ENCODE results near the gene ZCCHC9. TPM values are rescaled to one million over a fixed set of nuclear protein-coding genes. Genes with fewer than 3 reads are reported as not detected.

The ZCCHC9 gene
- total RNA-seq, 4 donors from 2014 or later, result 24.5 to 32.6 (median 26.8) TPM

- no peaks in the 10 kb centered on the region for H3K36me3 ChIP-seq
- DNase-seq, result no peak
- H3K4me3 ChIP-seq, result no peak overlapping the region
- no peaks in the 10 kb centered on the region for H3K27me3 ChIP-seq
- H3K27ac ChIP-seq, result no peak overlapping the region
- H3K4me1 ChIP-seq, result peaks cover 0 to 20% (median 2%) of the 10 kb centered on the region in 4 donors
- TF ChIP-seq POLR2A (IDR thresholded peaks at IDR 0.05), result no peak
- TF ChIP-seq, protein P1, sequence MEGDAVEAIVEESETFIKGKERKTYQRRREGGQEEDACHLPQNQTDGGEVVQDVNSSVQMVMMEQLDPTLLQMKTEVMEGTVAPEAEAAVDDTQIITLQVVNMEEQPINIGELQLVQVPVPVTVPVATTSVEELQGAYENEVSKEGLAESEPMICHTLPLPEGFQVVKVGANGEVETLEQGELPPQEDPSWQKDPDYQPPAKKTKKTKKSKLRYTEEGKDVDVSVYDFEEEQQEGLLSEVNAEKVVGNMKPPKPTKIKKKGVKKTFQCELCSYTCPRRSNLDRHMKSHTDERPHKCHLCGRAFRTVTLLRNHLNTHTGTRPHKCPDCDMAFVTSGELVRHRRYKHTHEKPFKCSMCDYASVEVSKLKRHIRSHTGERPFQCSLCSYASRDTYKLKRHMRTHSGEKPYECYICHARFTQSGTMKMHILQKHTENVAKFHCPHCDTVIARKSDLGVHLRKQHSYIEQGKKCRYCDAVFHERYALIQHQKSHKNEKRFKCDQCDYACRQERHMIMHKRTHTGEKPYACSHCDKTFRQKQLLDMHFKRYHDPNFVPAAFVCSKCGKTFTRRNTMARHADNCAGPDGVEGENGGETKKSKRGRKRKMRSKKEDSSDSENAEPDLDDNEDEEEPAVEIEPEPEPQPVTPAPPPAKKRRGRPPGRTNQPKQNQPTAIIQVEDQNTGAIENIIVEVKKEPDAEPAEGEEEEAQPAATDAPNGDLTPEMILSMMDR (IDR thresholded peaks at IDR 0.05), result no peak
- H3K9me3 ChIP-seq, result peaks cover 0 to 4% (median under 1%) of the 10 kb centered on the region in 4 donors
These were observed 3.9 kb upstream of the ZCCHC9 start for GRCh38 chr5:81297531-81297930.

DNA sequence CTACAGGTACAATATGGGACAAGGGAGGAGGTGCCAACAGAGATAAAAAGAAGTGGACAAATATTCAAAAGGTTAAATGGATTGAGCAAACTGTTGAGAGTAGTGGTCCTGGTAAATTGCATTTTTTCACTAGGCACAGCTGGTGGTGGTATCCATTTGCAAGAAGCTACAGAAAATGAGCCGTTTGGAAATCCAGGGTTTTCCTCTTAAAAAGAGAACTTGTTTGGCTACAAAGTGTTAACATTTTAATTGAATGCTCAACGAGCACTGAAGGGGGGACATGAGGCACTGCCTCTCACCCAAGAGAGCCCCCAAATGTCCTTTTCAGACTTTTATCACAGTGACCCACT, 491 bp upstream of the ZCCHC9 start:
- H3K27me3 ChIP-seq, result no peaks in the 10 kb centered on the region
- H3K4me3 ChIP-seq, result peak overlapping the region; percentile 48 to 93 (median 77)
- DNase-seq, result no peak
- peaks cover 0 to 26% (median 2%) of the 10 kb centered on the region in 4 donors for H3K4me1 ChIP-seq
- no peak for TF ChIP-seq POLR2A (IDR thresholded peaks at IDR 0.05)
- TF ChIP-seq, protein P1 (IDR thresholded peaks at IDR 0.05), result no peak
- H3K36me3 ChIP-seq, result peaks cover 0 to 6% (median 0%) of the 10 kb centered on the region in 3 donors
- H3K27ac ChIP-seq, result peak overlapping the region; percentile 71 to 85 (median 82)
- H3K9me3 ChIP-seq, result no peaks in the 10 kb centered on the region

GRCh38 chr5:81302596-81302995, 1.2 kb downstream of the ZCCHC9 start:
- H3K4me1 ChIP-seq, result peaks cover 0 to 26% (median 2%) of the 10 kb centered on the region in 4 donors
- H3K9me3 ChIP-seq, result no peaks in the 10 kb centered on the region
- H3K4me3 ChIP-seq, result peak overlapping the region in 2 of 4 donors; percentile 77 to 93
- H3K27me3 ChIP-seq, result no peaks in the 10 kb centered on the region
- H3K27ac ChIP-seq, result no peak overlapping the region
- TF ChIP-seq, protein P1 (IDR thresholded peaks at IDR 0.05), result no peak
- no peak for TF ChIP-seq POLR2A (IDR thresholded peaks at IDR 0.05)
- H3K36me3 ChIP-seq, result peaks cover 0 to 6% (median 0%) of the 10 kb centered on the region in 3 donors
- DNase-seq, result no peak

DNA sequence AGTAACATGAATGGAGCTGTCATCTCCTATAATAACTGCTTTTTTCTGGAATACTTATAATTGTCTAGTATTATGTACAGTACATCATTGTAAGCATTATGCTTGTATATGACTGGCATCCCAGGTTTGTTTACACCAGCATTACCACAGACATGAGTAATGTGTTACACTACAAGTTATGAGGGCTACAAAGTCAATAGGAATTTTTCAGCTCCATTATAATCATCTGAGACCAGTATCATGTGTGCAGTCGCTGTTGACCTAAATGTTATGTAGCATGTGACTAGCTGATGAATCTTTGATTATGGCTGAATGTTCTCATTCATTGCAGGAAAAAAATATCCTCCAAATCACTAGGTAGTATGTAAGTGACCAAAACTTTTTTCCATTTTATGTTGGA, 2.2 kb downstream of the ZCCHC9 start:
- no peak for TF ChIP-seq POLR2A (IDR thresholded peaks at IDR 0.05)
- TF ChIP-seq, protein P1 (IDR thresholded peaks at IDR 0.05), result no peak
- Histone ChIP-seq H3K4me3 (no peak overlapping the region), H3K9me3 (no peaks in the 10 kb centered on the region), H3K36me3 (peaks cover 0 to 6% (median 0%) of the 10 kb centered on the region in 3 donors), H3K27ac (no peak overlapping the region), H3K27me3 (no peaks in the 10 kb centered on the region), H3K4me1 (peaks cover 0 to 26% (median 2%) of the 10 kb centered on the region in 4 donors)
- no peak for DNase-seq

GRCh38 chr5:81305785-81306184, 4.4 kb downstream of the ZCCHC9 start:
- H3K9me3 ChIP-seq, result no peaks in the 10 kb centered on the region
- H3K4me3 ChIP-seq, result no peak overlapping the region
- H3K27ac ChIP-seq, result no peak overlapping the region
- no peaks in the 10 kb centered on the region for H3K27me3 ChIP-seq
- DNase-seq, result no peak
- H3K36me3 ChIP-seq, result peaks cover 0 to 14% (median 0%) of the 10 kb centered on the region in 3 donors
- peaks cover 0 to 10% (median 0%) of the 10 kb centered on the region in 4 donors for H3K4me1 ChIP-seq
- TF ChIP-seq, protein P1 (IDR thresholded peaks at IDR 0.05), result no peak
- no peak for TF ChIP-seq POLR2A (IDR thresholded peaks at IDR 0.05)

- H3K4me1 ChIP-seq, result no peaks in the 10 kb centered on the region
- no peak for TF ChIP-seq POLR2A (IDR thresholded peaks at IDR 0.05)
- TF ChIP-seq, protein P1 (IDR thresholded peaks at IDR 0.05), result no peak
- H3K9me3 ChIP-seq, result no peaks in the 10 kb centered on the region
- no peaks in the 10 kb centered on the region for H3K27me3 ChIP-seq
- no peak overlapping the region for H3K4me3 ChIP-seq
- DNase-seq, result no peak
- no peak overlapping the region for H3K27ac ChIP-seq
- H3K36me3 ChIP-seq, result peaks cover 0 to 44% (median 0%) of the 10 kb centered on the region in 3 donors
These were observed 7.4 kb downstream of the ZCCHC9 start for GRCh38 chr5:81308836-81309235.

Measured in Peyer's patch (tissue), 4 donors.